Kidney epithelial cell (primary cell): ENCODE data around the gene IQSEC3. TPM values are rescaled to one million over a fixed set of nuclear protein-coding genes. Genes with fewer than 3 reads are reported as not detected.

Source experiments
- DNase-seq: peaks from one replicate; pipeline ENCODE4 v3.0.0-alpha.2; 2010; ENCODE audit warnings: low read depth
- H3K27me3 ChIP-seq: 2 replicates; pipeline ENCODE4 v1.6.0; 2011; ENCODE audit warnings: low read length; ENCODE audit not compliant: control insufficient read depth, insufficient read depth
- H3K36me3 ChIP-seq: 2 replicates; pipeline ENCODE4 v1.5.1; 2011; ENCODE audit warnings: low read length; ENCODE audit not compliant: control insufficient read depth, insufficient read depth
- H3K4me3 ChIP-seq: 2 replicates; pipeline ENCODE4 v1.5.1; 2011; ENCODE audit warnings: low read depth, mild to moderate bottlenecking, control low read depth, low read length
- total RNA-seq: library from RNA; depleted of rRNA; stranded (reverse); fragments of >200 nt; gene quantifications from 2 replicates; pipeline ENCODE4 v1.2.3, GENCODE V29; 2015
- TF ChIP-seq, protein P1 (sequence below): IDR thresholded peaks from 2 replicates; pipeline ENCODE4 v1.5.1; 2011; ENCODE audit warnings: mild to moderate bottlenecking, moderate library complexity, low read length, control low read depth, inconsistent platforms; ENCODE audit not compliant: insufficient read depth, poor library complexity, severe bottlenecking

The IQSEC3 gene
- total RNA-seq, 1 donor from 2014 or later, result 1.0 TPM

DNA sequence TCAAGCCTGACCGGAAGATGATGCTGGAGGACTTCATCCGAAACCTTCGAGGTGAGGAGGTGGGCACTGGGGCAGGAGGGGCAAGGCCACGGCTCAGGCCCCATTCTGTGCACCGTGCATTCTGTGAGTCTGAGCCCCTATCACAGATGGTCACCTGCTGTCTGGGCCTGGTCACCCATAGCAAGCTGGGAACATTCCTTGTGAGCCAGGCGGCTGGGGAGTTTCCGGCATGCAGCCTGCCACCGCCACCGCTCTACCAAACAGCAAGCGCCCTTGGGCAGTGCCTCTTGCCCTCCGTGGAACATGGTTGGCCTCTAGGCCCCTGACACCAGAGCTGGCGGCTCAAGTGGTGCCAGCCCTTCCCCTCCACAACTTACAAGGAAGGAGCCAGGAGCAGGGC is 91.1 kb downstream of the IQSEC3 start:
- DNase-seq, result no peak
- Histone ChIP-seq H3K4me3 (no peak overlapping the region), H3K36me3 (no peaks in the 10 kb centered on the region), H3K27me3 (peaks cover 8% of the 10 kb centered on the region)
- TF ChIP-seq, protein P1, sequence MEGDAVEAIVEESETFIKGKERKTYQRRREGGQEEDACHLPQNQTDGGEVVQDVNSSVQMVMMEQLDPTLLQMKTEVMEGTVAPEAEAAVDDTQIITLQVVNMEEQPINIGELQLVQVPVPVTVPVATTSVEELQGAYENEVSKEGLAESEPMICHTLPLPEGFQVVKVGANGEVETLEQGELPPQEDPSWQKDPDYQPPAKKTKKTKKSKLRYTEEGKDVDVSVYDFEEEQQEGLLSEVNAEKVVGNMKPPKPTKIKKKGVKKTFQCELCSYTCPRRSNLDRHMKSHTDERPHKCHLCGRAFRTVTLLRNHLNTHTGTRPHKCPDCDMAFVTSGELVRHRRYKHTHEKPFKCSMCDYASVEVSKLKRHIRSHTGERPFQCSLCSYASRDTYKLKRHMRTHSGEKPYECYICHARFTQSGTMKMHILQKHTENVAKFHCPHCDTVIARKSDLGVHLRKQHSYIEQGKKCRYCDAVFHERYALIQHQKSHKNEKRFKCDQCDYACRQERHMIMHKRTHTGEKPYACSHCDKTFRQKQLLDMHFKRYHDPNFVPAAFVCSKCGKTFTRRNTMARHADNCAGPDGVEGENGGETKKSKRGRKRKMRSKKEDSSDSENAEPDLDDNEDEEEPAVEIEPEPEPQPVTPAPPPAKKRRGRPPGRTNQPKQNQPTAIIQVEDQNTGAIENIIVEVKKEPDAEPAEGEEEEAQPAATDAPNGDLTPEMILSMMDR, result no peak

DNA sequence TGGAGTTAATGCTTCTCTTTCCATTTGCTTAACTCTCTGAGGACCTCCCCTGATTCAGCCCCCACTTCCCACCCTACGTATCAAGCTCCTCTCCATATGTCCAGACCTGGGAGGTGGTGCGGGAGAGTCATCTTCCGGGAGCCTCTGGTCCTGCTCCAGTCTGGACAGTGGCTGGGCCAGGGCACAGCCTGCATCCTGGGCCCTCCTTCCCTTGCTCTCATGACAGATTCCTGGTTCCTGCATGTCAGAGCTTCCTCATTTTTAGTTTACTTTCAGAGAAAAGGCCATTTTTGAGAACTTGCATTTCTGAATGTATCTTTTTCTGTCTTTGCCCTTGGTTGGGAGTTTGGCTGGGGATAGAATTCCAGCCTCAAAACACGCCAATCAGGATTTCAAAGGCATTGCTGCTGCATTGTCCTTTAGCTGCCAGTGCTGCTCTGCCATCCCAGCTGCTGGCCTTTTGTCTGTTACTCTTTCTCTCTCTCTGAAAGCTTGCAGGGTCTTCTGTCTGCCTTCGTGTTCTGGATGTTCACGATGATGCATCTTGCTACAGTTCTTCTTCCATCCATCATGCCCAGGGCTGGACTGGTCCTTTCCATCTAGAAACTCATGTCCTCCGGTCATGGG is 92.7 kb downstream of the IQSEC3 start:
- H3K36me3 ChIP-seq, result no peaks in the 10 kb centered on the region
- TF ChIP-seq, protein P1, result no peak
- no peak for DNase-seq
- H3K27me3 ChIP-seq, result peaks cover 6% of the 10 kb centered on the region
- no peak overlapping the region for H3K4me3 ChIP-seq

GRCh38 chr12:160858-161257 is 94.3 kb downstream of the IQSEC3 start:
- no peaks in the 10 kb centered on the region for H3K36me3 ChIP-seq
- no peaks in the 10 kb centered on the region for H3K27me3 ChIP-seq
- H3K4me3 ChIP-seq, result no peak overlapping the region
- no peak for DNase-seq
- TF ChIP-seq, protein P1, result no peak

DNA sequence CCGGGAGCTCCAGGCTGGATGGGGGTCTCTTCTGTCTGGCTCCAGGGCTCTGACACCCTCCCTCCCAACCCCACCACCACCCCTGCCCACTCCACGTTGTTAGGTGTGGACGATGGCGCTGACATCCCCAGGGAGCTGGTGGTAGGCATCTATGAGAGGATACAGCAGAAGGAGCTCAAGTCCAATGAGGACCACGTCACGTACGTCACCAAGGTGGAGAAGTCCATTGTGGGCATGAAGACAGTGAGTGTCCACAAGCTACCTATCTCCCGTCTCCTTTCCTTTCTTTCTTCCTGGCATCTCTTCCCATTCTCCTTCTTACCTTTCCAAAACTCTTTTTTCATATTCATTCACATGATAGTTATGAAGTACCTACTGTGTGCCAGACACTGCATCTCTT is 95.3 kb downstream of the IQSEC3 start:
- TF ChIP-seq, protein P1, result no peak
- Histone ChIP-seq H3K36me3 (no peaks in the 10 kb centered on the region), H3K27me3 (no peaks in the 10 kb centered on the region), H3K4me3 (no peak overlapping the region)
- no peak for DNase-seq

DNA sequence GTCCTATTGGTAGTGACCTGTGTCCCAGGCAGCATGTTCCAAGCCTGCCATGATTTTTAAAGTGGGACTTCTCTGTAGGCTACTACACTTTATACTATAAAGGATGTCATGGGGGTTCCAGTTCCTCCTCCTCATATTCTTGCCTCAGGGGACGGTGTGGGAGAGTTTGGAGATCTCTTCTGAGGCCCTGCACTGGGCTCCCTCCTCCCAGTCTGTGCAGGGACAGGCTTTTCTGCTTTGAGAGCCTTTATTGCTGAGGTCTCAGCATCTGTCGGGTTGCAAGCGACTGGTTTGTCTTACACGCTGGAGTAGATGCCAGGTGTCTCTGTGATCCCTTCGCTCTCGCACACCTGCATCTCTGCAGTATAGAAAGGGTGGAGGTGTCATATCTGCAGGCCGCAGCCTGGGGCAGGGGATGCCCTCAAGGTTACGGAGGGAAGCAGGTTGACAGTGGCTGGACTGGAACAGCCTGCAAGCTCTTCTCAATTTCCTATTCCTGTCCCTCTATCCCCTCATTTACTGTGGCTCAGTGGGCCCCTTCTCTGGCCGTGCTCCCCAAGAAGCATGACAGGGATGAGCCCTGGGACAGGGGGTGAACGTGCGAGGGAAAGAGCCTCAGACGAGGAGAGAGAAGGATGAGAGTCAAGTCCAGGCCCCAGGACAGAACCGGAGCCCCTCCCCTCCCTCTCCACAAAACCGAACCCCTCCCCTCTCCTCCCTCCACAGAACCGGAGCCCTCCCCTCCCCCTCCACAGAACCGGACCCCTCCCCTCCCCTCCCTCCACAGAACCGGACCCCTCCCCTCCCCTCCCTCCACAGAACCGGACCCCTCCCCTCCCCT is 96.1 kb downstream of the IQSEC3 start:
- Histone ChIP-seq H3K27me3 (no peaks in the 10 kb centered on the region), H3K36me3 (no peaks in the 10 kb centered on the region), H3K4me3 (no peak overlapping the region)
- TF ChIP-seq, protein P1, result no peak
- DNase-seq, result no peak

- Histone ChIP-seq H3K36me3 (no peaks in the 10 kb centered on the region), H3K27me3 (peaks cover 2% of the 10 kb centered on the region), H3K4me3 (no peak overlapping the region)
- no peak for DNase-seq
- TF ChIP-seq, protein P1, result no peak
These were observed 96.9 kb downstream of the IQSEC3 start for GRCh38 chr12:163406-163986.
